D341Med (cell line): ENCODE results near the gene GNAO1.

ENCODE experiments used
- DNase-seq: peaks from one replicate; pipeline ENCODE4 v3.0.0; 2012; ENCODE audit warnings: low spot score

Gene GNAO1

DNA sequence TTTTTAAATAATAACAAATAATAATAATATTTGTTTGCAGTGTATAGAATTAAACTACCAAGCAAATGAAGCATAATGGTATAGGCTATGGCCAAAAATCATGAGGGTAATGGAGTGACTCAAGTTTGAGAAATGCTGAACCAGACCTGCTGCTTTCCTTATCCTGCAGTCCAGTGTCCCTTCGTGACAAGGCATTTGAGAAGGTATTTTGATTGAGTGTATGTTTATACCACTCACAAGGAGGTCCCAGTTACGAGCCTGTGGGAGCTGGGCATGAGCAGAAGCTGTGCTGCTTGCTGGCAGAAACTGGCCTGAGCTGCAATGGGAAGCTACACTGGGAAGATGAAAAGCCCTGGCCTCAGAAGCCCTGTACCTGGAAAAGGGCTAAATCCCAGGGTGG is 50.3 kb downstream of the GNAO1 start:
- no peak for DNase-seq

GRCh38 chr16:56242740-56243139 is 51.5 kb downstream of the GNAO1 start:
- DNase-seq = no peak

DNA sequence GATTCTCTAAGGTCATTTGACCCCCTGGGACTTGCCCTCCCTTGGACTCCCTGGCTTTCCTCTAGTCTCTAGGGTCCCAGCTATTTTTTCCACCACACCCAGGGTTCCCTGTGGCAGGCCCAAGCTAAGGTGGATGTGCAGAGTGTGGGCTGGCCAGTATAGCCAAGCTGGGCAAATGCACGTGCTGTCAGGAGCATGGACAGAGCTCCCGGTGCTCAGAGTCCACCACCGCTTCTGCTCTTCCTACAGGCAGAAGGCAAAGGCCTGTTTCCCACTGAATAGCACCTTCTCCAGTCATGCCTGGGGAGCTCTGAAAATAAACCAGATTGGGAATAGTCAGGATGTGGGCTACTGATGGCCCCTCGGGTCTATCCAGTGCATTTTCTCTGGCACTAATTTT is 53.3 kb downstream of the GNAO1 start:
- DNase-seq = no peak

DNA sequence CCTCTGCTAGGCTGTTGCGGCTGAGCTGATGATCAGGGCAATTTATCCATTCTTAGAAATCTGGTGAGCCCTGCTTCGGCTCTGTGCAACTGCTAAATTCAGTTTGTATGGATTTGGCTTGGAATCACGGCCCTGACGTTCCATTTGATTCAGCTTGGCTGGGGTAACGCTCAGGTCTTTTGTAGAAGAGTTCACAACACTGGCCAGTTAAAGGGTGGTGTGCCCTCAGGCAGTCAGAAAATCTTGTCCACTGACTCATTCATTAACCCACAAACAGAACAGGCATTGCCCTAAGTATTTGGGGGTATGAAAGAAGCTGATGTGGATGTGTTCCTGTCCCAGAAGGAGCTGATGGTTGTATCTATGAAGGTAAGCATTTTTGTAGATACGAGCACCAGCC is 53.9 kb downstream of the GNAO1 start:
- DNase-seq = no peak

DNA sequence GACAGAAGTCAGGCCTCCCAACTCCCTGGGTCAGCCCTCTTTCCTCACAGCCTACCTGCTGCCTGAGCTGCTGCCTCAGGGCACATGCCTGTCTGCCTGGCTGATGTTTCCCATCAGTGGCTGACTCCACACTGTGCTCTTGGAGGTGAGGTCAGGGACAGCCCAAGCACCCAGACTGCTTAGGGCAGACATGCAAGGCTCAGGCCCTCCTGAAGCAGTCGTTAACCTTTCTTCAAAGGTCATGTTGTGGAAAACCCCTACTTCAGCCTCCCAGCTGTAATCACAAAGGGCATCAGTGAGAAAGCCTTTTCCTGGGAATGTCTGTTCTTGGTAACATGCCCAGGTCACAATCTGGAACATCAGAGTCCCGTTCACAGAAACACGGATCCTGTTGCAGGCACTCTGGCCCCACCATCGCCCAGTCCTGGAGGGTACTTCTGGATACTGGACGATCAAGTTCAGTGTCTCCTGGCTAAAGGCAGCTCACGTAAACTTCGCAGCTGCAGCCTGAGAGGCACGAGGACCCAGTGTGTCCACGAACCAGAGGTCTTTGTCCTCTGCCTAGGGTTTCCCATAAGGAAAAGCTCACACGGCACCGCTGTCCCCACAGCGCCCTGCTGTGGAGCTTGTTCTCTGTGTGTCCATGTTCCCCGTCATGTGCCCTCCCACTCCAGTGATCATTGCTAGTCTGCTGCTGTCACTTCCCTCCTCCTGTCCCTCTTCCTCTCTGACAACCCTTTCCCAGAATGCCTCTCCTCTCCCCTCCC is 54.9 kb downstream of the GNAO1 start:
- DNase-seq = no peak

GRCh38 chr16:56247018-56247417 is 55.7 kb downstream of the GNAO1 start:
- DNase-seq = no peak

- DNase-seq = no peak
These were observed 56.5 kb downstream of the GNAO1 start for GRCh38 chr16:56247808-56248207.

DNA sequence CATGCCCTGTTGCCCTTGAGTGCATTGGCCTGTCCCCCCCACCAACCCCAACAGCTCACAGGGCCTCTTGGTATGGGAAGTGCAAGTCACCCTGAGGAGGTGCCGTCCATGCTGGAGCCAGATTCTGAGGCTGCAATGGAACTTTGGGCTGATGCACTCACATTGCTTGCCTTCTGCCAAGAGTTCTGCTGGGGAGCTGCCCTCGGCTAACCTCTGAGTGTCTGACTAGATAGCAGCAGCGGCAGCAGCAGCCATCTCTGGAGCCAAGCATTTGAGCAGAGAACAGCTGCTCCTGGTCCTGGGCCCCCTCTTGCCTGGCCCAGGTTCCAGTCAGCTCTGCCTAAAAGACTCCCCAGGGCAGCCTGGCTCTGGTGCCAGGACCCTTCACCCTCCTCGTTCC is 61.5 kb downstream of the GNAO1 start:
- no peak for DNase-seq

- no peak for DNase-seq
These were observed 64.6 kb downstream of the GNAO1 start for GRCh38 chr16:56255904-56256303.

- DNase-seq = no peak
These were observed 66.0 kb downstream of the GNAO1 start for GRCh38 chr16:56257239-56257638.

GRCh38 chr16:56257666-56258342 is 66.5 kb downstream of the GNAO1 start:
- DNase-seq = no peak

DNA sequence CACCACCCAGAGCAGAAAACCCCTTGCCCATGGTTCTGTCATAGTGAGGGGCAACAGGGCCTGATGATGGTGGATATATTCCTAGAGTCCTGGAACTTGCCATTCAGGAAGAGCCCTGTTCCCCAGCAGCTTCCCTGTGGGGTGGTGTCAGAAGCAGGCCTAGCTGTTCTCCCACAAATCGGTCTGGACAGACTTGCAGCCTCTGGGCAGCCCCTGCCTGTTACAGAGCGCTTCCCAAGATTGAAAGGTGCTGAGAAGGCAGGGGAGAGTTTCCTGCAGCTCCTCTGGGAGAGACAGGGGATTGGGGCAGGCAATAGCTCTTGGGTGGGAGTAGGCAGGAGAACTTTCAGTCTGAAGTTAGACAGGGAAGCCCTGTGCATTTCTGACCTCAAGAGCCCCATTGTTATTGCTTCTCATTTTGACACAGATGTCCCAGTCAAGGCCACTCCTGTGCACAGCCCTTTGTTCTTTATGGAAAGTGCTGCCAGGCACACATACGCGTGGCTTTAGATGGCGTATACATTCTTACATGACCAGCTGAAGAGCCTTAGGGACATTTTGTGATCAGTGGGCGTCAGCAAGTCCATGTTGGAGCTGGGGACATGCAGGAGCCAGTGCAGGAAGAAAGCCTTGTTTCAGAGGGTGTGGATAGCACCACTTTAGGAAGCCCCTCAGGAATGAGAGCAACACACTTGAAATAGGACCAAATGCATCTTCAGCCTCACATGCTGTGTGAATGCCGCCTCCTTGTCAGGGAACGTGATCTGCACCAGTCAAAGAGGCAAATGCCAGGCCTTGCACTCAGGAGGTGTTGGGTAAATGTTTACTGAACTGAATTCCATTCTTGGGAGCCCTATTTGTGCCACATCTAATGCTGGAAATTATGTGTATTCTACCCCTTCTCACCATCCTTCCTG is 67.5 kb downstream of the GNAO1 start:
- DNase-seq = no peak

GRCh38 chr16:56259425-56259779 is 68.1 kb downstream of the GNAO1 start:
- no peak for DNase-seq

DNA sequence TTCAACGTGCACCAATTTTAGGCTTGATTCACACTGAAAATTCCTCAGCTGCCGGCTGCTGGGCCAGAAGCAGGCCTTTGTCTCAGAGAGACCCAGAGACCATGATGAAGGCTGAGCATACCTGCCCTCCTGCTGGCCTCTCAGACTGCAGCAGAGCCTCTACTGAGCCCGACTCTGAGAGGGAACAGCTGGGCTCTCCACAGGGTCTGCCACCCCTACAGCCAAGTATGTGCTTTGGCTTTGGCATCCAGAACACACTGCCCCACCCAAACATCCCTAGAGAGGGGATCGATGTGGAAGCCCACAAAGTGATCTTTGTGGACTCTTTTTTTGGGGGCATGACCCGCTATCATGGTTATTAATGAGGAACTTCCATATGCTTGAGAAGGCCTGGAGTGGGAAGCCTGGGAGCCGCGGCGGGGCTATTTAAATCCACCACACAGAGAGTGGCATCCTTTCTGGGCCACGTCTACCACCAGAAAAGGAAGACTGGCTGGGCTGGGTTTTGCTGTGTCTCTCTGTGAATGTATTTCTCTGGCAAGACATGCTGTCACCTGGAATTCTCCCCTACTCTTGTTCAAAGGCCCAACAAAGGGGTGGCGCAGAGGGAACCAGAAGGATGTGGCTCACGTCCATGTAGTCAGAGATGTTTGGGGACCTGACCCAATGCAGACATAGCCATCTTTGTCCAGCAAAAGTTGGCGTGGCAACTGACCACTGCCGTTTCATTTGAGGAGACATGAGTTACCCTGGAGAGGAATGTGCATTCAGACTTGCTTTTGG is 69.3 kb downstream of the GNAO1 start:
- DNase-seq = no peak

GRCh38 chr16:56261656-56262055 is 70.4 kb downstream of the GNAO1 start:
- no peak for DNase-seq

GRCh38 chr16:56262148-56262547 is 70.9 kb downstream of the GNAO1 start:
- DNase-seq = no peak

- no peak for DNase-seq
These were observed 71.4 kb downstream of the GNAO1 start for GRCh38 chr16:56262551-56263245.

DNA sequence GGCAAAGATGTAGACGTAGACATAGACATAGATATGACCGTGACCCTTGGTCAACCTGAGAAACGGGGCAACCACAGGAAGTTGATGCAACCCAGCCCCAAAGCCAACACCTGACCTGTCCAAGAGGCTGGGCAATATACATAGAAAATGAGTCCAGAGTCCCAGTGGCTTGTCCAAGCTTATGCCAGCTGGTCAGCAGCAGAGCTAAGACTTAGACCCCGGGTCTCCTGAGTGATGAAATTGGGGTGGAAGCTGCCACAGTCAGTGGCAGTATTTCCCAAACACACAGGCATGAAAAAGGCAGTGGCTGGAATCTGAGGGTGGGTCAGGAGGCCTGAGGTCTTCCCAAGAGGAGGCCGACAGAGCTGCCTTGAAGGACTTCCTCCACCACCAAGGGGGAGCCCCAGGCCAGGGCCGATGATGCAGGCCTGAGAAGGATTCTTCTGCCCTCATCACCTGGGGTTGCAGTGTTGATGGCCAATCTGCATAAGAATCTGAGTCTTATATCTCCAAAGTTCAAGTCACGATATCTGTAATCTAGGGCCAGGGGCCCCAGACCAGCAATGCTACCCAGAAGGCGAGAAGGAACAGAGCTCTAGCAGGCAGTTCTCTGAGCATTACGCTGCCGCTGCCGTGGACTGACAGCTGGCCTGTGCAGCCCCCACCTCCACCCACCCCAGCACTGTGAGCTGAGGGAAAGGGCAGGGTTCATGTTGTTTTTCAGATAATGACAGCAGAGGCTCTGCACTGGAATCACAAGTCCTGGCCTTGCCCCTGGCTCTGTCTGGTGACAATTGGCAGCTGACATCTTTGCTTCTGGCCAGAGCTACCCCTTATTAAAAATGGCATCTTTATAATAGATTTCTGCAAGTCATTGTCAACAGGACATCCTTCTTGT is 72.7 kb downstream of the GNAO1 start:
- DNase-seq = no peak

DNA sequence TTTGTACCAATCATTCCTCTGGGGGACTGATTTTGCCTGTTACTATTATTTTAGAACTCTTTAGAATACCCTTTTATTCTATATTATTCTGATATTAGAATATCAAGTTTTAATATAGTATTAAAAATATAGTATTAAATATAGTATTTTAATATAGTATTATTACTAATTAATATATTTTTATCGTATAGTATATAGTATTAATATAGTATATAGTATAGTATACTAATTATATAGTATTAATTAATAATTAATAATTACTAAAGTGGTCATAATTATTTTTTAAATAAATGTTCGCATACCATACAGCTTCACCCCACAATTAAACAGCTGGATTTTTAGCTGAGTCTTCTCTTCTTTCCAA is 73.3 kb downstream of the GNAO1 start:
- DNase-seq = no peak

- no peak for DNase-seq
These were observed 73.9 kb downstream of the GNAO1 start for GRCh38 chr16:56265184-56265583.
